Mammary epithelial cell (primary cell): ENCODE results near the gene GALNT7.

ENCODE experiments used
- EZH2 ChIP-seq: IDR thresholded peaks from 2 replicates; pipeline ENCODE4 v1.6.1; 2012; ENCODE audit warnings: low read length, inconsistent platforms, borderline replicate concordance
- TF ChIP-seq, protein P1 (sequence below), 2 donors: IDR thresholded peaks in 1 of 2; conservative IDR thresholded peaks in 1 of 2; 2 replicates each; pipeline ENCODE4 v1.5.1; 2011 to 2012; ENCODE audit warnings: inconsistent platforms in 2 of 2, low read length in 2 of 2, mild to moderate bottlenecking in 2 of 2, control low read depth in 1 of 2, low read depth in 1 of 2; ENCODE audit not compliant: insufficient read depth in 1 of 2; ENCODE audit errors: extremely low read depth in 1 of 2

DNA sequence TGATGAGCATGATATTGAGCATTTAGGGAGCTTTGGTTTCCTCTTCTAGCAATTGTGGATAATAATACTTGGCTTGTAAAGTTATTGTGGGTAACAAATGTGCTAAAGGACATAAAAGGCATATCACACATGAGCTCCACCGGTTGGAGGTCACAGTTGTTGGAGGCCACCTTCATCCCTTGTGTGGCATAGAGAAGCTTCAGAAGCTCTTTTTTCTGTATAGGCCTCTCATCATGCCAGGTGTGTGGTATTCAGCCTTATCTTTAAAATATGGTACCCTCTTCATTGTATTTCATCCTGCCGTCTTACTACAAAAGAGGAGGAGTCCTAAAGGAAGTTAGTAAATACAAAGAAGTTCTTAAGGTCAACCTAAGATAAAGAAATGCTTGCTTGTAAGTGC is 99.1 kb downstream of the GALNT7 start:
- no peak for TF ChIP-seq EZH2
- TF ChIP-seq, protein P1, sequence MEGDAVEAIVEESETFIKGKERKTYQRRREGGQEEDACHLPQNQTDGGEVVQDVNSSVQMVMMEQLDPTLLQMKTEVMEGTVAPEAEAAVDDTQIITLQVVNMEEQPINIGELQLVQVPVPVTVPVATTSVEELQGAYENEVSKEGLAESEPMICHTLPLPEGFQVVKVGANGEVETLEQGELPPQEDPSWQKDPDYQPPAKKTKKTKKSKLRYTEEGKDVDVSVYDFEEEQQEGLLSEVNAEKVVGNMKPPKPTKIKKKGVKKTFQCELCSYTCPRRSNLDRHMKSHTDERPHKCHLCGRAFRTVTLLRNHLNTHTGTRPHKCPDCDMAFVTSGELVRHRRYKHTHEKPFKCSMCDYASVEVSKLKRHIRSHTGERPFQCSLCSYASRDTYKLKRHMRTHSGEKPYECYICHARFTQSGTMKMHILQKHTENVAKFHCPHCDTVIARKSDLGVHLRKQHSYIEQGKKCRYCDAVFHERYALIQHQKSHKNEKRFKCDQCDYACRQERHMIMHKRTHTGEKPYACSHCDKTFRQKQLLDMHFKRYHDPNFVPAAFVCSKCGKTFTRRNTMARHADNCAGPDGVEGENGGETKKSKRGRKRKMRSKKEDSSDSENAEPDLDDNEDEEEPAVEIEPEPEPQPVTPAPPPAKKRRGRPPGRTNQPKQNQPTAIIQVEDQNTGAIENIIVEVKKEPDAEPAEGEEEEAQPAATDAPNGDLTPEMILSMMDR (conservative IDR thresholded peaks at IDR 0.05 in 1 of 2, IDR thresholded peaks at IDR 0.05 in 1 of 2; ENCODE audit: extremely low read depth in 1 of 2, insufficient read depth in 1 of 2, low read depth in 1 of 2, low read length in 2 of 2), result no peak
